Lower leg skin (tissue), 3 donors: ENCODE data around the gene PRR9.

Source experiments
- POLR2A ChIP-seq, 2 donors: fragments of 450-650 bp; IDR thresholded peaks; one replicate each; pipeline ENCODE4 v1.6.1; 2016 to 2017; ENCODE audit warnings: antibody characterized with exemption in 2 of 2, mild to moderate bottlenecking in 1 of 2, moderate library complexity in 1 of 2
- TF ChIP-seq, protein P1 (sequence below), 3 donors: fragments of 450-650 bp; IDR thresholded peaks; one replicate each; pipeline ENCODE4 v1.5.1; 2016; ENCODE audit warnings: antibody characterized with exemption in 3 of 3, mild to moderate bottlenecking in 3 of 3, moderate library complexity in 2 of 3

DNA sequence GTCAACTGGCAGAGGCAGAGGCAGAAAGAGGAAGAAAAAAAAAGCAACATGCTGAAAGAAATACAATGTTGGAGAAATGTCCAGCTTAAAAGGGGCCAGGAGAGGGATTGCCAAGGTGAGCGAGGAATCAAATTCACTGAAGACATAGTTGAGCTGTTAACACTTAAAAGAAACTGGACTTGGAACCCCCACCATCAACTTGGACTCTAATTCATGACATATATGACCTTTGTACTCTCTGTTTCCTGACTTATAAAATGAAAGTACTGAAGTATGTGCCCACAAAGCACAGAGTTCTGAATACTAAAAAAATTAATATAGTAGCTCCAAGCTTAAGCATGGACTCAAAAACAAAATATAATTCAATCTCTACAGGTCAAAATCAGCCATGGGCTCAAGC lies 16.1 kb downstream of the PRR9 start:
- TF ChIP-seq POLR2A (IDR thresholded peaks at IDR 0.05): no peak
- TF ChIP-seq, protein P1, sequence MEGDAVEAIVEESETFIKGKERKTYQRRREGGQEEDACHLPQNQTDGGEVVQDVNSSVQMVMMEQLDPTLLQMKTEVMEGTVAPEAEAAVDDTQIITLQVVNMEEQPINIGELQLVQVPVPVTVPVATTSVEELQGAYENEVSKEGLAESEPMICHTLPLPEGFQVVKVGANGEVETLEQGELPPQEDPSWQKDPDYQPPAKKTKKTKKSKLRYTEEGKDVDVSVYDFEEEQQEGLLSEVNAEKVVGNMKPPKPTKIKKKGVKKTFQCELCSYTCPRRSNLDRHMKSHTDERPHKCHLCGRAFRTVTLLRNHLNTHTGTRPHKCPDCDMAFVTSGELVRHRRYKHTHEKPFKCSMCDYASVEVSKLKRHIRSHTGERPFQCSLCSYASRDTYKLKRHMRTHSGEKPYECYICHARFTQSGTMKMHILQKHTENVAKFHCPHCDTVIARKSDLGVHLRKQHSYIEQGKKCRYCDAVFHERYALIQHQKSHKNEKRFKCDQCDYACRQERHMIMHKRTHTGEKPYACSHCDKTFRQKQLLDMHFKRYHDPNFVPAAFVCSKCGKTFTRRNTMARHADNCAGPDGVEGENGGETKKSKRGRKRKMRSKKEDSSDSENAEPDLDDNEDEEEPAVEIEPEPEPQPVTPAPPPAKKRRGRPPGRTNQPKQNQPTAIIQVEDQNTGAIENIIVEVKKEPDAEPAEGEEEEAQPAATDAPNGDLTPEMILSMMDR (IDR thresholded peaks at IDR 0.05): no peak
